ENCODE results near the gene CEMIP.

CEMIP gene

DNA sequence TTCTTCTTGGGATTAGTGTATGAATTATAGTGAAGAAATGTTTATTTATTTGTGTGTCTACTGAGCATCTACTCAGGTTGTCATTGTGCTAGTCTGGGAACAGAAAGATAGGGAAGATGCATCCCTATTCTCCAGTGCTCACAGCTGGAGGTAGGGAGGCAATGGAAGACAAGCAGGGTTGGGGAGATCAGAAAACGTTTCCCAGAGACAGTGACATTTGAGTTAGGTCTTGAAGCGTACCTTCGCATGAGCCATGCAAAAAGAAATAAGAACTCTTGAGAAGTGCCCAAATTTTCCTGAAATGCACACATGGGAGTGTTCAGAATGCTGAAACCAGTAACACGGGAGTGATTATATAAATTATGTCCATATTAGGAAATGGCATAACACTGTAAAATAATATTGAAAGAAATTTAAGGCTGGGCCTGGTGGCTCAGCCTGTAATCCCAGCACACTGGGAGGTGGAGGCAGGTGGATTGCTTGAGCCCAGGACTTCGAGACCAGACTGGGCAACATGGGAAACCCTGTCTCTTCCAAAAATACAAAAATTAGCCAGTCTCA lies 5.3 kb upstream of the CEMIP start (continued):
- TF ChIP-seq, protein P1, sequence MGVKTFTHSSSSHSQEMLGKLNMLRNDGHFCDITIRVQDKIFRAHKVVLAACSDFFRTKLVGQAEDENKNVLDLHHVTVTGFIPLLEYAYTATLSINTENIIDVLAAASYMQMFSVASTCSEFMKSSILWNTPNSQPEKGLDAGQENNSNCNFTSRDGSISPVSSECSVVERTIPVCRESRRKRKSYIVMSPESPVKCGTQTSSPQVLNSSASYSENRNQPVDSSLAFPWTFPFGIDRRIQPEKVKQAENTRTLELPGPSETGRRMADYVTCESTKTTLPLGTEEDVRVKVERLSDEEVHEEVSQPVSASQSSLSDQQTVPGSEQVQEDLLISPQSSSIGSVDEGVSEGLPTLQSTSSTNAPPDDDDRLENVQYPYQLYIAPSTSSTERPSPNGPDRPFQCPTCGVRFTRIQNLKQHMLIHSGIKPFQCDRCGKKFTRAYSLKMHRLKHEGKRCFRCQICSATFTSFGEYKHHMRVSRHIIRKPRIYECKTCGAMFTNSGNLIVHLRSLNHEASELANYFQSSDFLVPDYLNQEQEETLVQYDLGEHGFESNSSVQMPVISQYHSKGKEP (tag by site-specific recombination; IDR thresholded peaks at IDR 0.05) = peak; percentile 39; the same call in 1 of the 2 replicates
- TF ChIP-seq ZNF449 (tag by site-specific recombination; IDR thresholded peaks at IDR 0.05) (no peak), ZNF132 (tag by site-specific recombination; IDR thresholded peaks at IDR 0.05; ENCODE audit: borderline replicate concordance) (no peak), ZNF311 (tag by site-specific recombination; IDR thresholded peaks at IDR 0.05; ENCODE audit: borderline replicate concordance) (no peak), ZNF140 (tag by site-specific recombination; IDR thresholded peaks at IDR 0.05) (no peak), KLF9 (tag by site-specific recombination; IDR thresholded peaks at IDR 0.05; ENCODE audit: low read depth) (0 out of 2 replicates have a peak, but pooled peaks have one; percentile 22), ZNF354C (tag by site-specific recombination; IDR thresholded peaks at IDR 0.05; ENCODE audit: borderline replicate concordance, low read depth) (no peak), PRDM6 (tag by site-specific recombination; IDR thresholded peaks at IDR 0.05) (no peak), ZXDB (tag by site-specific recombination; IDR thresholded peaks at IDR 0.05) (no peak), RBAK (tag by site-specific recombination; IDR thresholded peaks at IDR 0.05) (no peak), ZNF138 (tag by site-specific recombination; IDR thresholded peaks at IDR 0.05; ENCODE audit: borderline replicate concordance) (no peak), IKZF3 (tag by site-specific recombination; IDR thresholded peaks at IDR 0.05) (peak; percentile 84), KLF7 (tag by site-specific recombination; IDR thresholded peaks at IDR 0.05; ENCODE audit: borderline replicate concordance) (peak; percentile 75; the same call in 1 of the 2 replicates), ZNF513 (tag by site-specific recombination; IDR thresholded peaks at IDR 0.05) (no peak), ZBTB21 (tag by site-specific recombination; IDR thresholded peaks at IDR 0.05) (no peak), ZNF202 (tag by site-specific recombination; IDR thresholded peaks at IDR 0.05; ENCODE audit: borderline replicate concordance) (no peak), ZNF670 (tag by site-specific recombination; IDR thresholded peaks at IDR 0.05; ENCODE audit: low read depth) (no peak), ZNF169 (tag by site-specific recombination; IDR thresholded peaks at IDR 0.05) (no peak), ZNF792 (tag by site-specific recombination; IDR thresholded peaks at IDR 0.05) (no peak), HOXA7 (CRISPR knock-in tag; IDR thresholded peaks at IDR 0.05; ENCODE audit: borderline replicate concordance) (no peak), ZNF529 (tag by site-specific recombination; IDR thresholded peaks at IDR 0.05; ENCODE audit: insufficient replicate concordance) (no peak), ZSCAN18 (tag by site-specific recombination; IDR thresholded peaks at IDR 0.05) (no peak), ZNF785 (tag by site-specific recombination; IDR thresholded peaks at IDR 0.05) (no peak)
- TF ChIP-seq, protein P2, sequence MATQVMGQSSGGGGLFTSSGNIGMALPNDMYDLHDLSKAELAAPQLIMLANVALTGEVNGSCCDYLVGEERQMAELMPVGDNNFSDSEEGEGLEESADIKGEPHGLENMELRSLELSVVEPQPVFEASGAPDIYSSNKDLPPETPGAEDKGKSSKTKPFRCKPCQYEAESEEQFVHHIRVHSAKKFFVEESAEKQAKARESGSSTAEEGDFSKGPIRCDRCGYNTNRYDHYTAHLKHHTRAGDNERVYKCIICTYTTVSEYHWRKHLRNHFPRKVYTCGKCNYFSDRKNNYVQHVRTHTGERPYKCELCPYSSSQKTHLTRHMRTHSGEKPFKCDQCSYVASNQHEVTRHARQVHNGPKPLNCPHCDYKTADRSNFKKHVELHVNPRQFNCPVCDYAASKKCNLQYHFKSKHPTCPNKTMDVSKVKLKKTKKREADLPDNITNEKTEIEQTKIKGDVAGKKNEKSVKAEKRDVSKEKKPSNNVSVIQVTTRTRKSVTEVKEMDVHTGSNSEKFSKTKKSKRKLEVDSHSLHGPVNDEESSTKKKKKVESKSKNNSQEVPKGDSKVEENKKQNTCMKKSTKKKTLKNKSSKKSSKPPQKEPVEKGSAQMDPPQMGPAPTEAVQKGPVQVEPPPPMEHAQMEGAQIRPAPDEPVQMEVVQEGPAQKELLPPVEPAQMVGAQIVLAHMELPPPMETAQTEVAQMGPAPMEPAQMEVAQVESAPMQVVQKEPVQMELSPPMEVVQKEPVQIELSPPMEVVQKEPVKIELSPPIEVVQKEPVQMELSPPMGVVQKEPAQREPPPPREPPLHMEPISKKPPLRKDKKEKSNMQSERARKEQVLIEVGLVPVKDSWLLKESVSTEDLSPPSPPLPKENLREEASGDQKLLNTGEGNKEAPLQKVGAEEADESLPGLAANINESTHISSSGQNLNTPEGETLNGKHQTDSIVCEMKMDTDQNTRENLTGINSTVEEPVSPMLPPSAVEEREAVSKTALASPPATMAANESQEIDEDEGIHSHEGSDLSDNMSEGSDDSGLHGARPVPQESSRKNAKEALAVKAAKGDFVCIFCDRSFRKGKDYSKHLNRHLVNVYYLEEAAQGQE (tag by site-specific recombination; IDR thresholded peaks at IDR 0.05) = no peak
- TF ChIP-seq, protein P3, sequence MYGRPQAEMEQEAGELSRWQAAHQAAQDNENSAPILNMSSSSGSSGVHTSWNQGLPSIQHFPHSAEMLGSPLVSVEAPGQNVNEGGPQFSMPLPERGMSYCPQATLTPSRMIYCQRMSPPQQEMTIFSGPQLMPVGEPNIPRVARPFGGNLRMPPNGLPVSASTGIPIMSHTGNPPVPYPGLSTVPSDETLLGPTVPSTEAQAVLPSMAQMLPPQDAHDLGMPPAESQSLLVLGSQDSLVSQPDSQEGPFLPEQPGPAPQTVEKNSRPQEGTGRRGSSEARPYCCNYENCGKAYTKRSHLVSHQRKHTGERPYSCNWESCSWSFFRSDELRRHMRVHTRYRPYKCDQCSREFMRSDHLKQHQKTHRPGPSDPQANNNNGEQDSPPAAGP (tag by site-specific recombination; IDR thresholded peaks at IDR 0.05) = 0 out of 2 replicates have a peak, but pooled peaks have one; percentile 48
- TF ChIP-seq, protein P4, sequence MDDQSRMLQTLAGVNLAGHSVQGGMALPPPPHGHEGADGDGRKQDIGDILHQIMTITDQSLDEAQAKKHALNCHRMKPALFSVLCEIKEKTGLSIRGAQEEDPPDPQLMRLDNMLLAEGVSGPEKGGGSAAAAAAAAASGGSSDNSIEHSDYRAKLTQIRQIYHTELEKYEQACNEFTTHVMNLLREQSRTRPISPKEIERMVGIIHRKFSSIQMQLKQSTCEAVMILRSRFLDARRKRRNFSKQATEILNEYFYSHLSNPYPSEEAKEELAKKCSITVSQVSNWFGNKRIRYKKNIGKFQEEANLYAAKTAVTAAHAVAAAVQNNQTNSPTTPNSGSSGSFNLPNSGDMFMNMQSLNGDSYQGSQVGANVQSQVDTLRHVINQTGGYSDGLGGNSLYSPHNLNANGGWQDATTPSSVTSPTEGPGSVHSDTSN (CRISPR knock-in tag; IDR thresholded peaks at IDR 0.05) = no peak

Measured in HEK293 (cell line).